Stimulated activated CD4-positive, alpha-beta T cell treated with anti-CD3 and anti-CD28 coated beads, Interleukin-2, amount 100 ng/mL, for 48 hours (primary cell): Measurements from ENCODE around the gene MYZAP.

ENCODE experiments used
- DNase-seq, 2 donors: peaks; one replicate each; pipeline ENCODE4 v3.0.0-alpha.2; 2020

MYZAP gene

GRCh38 chr15:57565311-57565710 lies 26.4 kb upstream of the MYZAP start:
- DNase-seq, result no peak

- no peak for DNase-seq
These were observed 24.9 kb upstream of the MYZAP start for GRCh38 chr15:57566834-57567233.

GRCh38 chr15:57567891-57568290 lies 23.8 kb upstream of the MYZAP start:
- no peak for DNase-seq

GRCh38 chr15:57568299-57568698 lies 23.4 kb upstream of the MYZAP start:
- DNase-seq, result no peak

- no peak for DNase-seq
These were observed 21.4 kb upstream of the MYZAP start for GRCh38 chr15:57570340-57570739.

- DNase-seq, result no peak
These were observed 20.7 kb upstream of the MYZAP start for GRCh38 chr15:57570994-57571393.

- no peak for DNase-seq
These were observed 20.0 kb upstream of the MYZAP start for GRCh38 chr15:57571725-57572124.

GRCh38 chr15:57572468-57572867 lies 19.2 kb upstream of the MYZAP start:
- no peak for DNase-seq

GRCh38 chr15:57573151-57573550 lies 18.6 kb upstream of the MYZAP start:
- no peak for DNase-seq

GRCh38 chr15:57575363-57575762 lies 16.3 kb upstream of the MYZAP start:
- no peak for DNase-seq

- DNase-seq, result no peak
These were observed 13.3 kb upstream of the MYZAP start for GRCh38 chr15:57578288-57578900.

GRCh38 chr15:57580428-57580827 lies 11.3 kb upstream of the MYZAP start:
- no peak for DNase-seq

- DNase-seq, result no peak
These were observed 10.8 kb upstream of the MYZAP start for GRCh38 chr15:57580866-57581265.

- no peak for DNase-seq
These were observed 9.6 kb upstream of the MYZAP start for GRCh38 chr15:57582090-57582489.

GRCh38 chr15:57583282-57583681 lies 8.4 kb upstream of the MYZAP start:
- DNase-seq, result no peak

- DNase-seq, result no peak
These were observed 8.0 kb upstream of the MYZAP start for GRCh38 chr15:57583720-57584119.

GRCh38 chr15:57586661-57587424 lies 4.9 kb upstream of the MYZAP start:
- DNase-seq, result no peak

GRCh38 chr15:57589281-57589680 lies 2.4 kb upstream of the MYZAP start:
- DNase-seq, result no peak

- no peak for DNase-seq
These were observed 1.9 kb upstream of the MYZAP start for GRCh38 chr15:57589754-57590153.

GRCh38 chr15:57591237-57591821 lies 375 bp upstream of the MYZAP start:
- no peak for DNase-seq

- DNase-seq, result no peak
These were observed 722 bp downstream of the MYZAP start for GRCh38 chr15:57592426-57592825.

GRCh38 chr15:57592836-57593420 lies 1.2 kb downstream of the MYZAP start:
- DNase-seq, result no peak

- no peak for DNase-seq
These were observed 2.8 kb downstream of the MYZAP start for GRCh38 chr15:57594479-57594878.
